ENCODE measurements around the gene HES2. TPM values are rescaled to one million over a fixed set of nuclear protein-coding genes. Genes with fewer than 3 reads are reported as not detected.
"Not testable (repeated sequence)": the region's sequence is repeated elsewhere in the genome, so short reads cannot be mapped to it uniquely, and the experiment has no call there.

The HES2 gene
- polyA plus RNA-seq, 6 donors from 2014 or later: not detected

DNA sequence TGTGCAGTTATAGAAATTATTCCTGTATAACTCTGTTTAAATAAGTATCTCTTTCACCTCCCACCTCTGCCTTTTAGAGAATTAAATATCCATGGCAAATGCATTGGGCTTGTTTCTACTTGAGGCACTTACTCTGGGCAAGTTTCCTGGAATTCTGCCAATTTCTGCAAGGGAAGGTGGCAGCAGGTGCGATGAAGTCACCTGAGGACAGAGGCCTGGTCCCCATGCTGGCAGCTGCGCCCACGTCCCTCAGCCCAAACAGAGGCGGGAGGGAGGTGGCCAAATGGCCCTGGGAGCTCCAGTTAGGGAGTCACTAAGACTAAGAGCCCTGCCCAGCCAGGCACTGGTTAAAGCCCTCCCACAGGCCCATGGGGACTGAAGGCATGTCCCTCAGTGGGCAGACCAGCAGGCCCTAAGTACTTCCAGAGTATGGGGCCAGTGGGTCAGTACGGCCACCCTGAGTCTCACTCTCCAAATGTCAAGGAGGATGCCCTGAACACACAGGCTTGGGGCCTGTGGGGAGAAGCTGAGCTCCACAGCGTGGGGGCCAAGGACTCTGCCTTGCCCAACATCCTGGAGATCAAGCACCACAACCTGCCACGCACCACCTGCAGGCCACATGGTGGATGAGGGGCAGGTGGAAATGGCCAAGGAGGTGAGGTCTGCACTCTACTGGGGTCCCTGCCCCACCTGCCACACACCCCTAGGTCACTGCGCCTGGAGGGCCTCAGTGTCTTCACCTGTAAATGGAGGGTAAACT lies 45.6 kb downstream of the HES2 start:
- no peaks in the 10 kb centered on the region for H3K36me3 Mint-ChIP-seq
- ATAC-seq (ENCODE audit: low read depth in 2 of 2) (no peak), DNase-seq (no peak)
- H3K4me1 Mint-ChIP-seq: no peaks in the 10 kb centered on the region
- no peaks in the 10 kb centered on the region for H3K27me3 Mint-ChIP-seq
- H3K4me3 Mint-ChIP-seq: no peak overlapping the region
- no peaks in the 10 kb centered on the region for H3K9me3 Mint-ChIP-seq
- no peak overlapping the region for H3K27ac Mint-ChIP-seq

- H3K36me3 Mint-ChIP-seq; H3K4me1 Mint-ChIP-seq; H3K4me3 Mint-ChIP-seq; H3K9me3 Mint-ChIP-seq; H3K27ac Mint-ChIP-seq; H3K27me3 Mint-ChIP-seq; DNase-seq; ATAC-seq (ENCODE audit: low read depth in 2 of 2): not testable (repeated sequence)
Measured at GRCh38 chr1:6372236-6372635, 47.5 kb downstream of the HES2 start.

- DNase-seq: no peak
- Mint-ChIP-seq H3K27me3 (no peaks in the 10 kb centered on the region), H3K27ac (no peak overlapping the region), H3K4me3 (no peak overlapping the region), H3K4me1 (no peaks in the 10 kb centered on the region), H3K36me3 (no peaks in the 10 kb centered on the region), H3K9me3 (peaks cover 0 to 2% (median 0%) of the 10 kb centered on the region in 7 donors)
- ATAC-seq (ENCODE audit: low read depth in 2 of 2): no peak
Measured at GRCh38 chr1:6370006-6370405, 49.7 kb downstream of the HES2 start.

DNA sequence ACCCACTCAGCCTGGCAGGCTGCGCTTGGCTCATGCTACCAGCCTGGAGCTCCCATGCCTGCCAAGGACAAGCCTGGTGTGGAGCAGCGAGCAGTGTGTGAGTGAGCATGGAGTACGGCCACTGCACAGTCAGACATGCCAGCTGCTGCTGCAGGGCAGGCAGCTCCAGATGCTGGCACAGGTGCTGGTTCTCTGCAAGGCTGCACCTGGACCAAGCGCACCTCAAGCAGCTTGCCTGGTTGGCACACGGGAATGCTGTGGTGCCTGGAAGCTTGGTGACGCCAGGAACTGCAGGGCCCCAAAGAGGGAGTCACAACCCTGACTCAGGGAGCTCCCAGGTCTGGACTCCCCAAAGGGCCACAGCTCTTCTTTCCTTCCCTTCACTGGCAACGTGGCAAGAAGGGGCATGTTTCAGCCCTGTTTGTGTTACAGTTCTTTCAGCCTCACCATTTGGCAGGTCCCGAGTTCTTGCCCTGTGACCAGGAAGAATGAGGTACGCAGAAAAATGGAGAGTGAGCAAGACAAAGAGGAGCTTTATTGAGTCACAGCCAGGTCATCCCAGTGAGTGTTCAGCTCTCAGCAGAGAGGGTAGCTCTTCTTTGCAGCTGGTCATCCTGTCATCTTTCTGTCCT lies 52.2 kb downstream of the HES2 start:
- Mint-ChIP-seq H3K27ac (peak overlapping the region in 1 of 6 donors; percentile 62), H3K4me1 (peaks cover 4 to 9% (median 7%) of the 10 kb centered on the region in 3 donors), H3K27me3 (no peaks in the 10 kb centered on the region), H3K36me3 (no peaks in the 10 kb centered on the region), H3K4me3 (no peak overlapping the region), H3K9me3 (peaks cover 0 to 2% (median 0%) of the 10 kb centered on the region in 7 donors)
- DNase-seq: no peak
- ATAC-seq (ENCODE audit: low read depth in 2 of 2): no peak

DNA sequence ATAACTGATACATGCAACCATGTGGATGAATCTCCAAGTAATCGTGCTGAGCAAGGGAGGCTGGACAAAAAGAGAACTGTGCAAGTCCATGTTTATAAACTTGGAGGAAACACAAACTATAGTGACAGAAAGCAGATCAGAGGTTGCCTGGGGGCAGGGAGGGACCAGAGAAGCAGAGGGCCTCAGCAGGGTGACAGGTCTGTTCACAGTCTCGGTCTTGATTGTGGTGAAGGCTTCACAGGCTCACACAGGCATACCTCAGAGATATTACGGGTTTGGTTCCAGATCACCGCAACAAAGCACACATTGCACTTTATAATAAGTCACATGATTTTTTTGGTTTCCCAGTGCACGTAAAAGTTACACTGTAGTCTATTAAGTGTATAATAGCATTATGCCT lies 54.7 kb downstream of the HES2 start:
- H3K27ac Mint-ChIP-seq: peak overlapping the region in 1 of 6 donors; percentile 50
- H3K4me3 Mint-ChIP-seq: no peak overlapping the region
- peaks cover 0 to 2% (median 0%) of the 10 kb centered on the region in 7 donors for H3K9me3 Mint-ChIP-seq
- H3K4me1 Mint-ChIP-seq: peaks cover 7 to 16% (median 10%) of the 10 kb centered on the region in 3 donors
- no peaks in the 10 kb centered on the region for H3K36me3 Mint-ChIP-seq
- ATAC-seq (ENCODE audit: low read depth in 2 of 2) (peak in 1 of 2 donors; percentile 25), DNase-seq (no peak)
- no peaks in the 10 kb centered on the region for H3K27me3 Mint-ChIP-seq

DNA sequence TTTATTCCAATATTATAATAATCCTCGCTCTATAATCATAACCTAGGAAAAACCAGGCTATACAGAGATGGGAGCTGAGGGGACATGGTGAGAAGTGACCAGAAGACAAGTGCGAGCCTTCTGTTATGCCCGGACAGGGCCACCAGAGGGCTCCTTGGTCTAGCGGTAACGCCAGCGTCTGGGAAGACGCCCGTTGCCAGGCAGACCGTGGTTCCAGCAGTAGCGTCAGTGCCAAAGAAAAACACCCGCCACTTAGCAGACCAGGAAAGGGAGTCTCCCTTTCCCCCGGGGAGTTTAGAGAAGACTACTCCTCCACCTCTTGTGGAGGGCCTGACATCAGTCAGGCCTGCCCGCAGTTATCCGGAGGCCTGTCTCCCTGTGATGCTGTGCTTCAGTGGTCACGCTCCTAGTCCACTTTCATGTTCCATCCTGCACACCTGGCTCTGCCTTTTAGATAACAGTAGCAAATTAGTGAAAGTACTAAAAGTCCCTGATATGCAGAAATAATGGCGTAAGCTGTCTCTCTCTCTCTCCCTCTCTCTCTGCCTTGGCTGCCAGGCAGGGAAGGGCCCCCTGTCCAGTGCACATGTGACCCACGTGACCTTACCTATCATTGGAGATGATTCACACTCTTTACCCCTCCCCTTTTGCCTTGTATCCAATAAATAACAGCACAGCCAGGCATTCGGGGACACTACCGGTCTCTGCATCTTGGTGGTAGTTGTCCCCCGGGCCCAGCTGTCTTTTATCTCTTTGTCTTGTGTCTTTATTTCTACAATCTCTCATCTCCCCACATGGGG lies 56.4 kb downstream of the HES2 start:
- not testable (repeated sequence) for H3K9me3 Mint-ChIP-seq; H3K27me3 Mint-ChIP-seq; ATAC-seq (ENCODE audit: low read depth in 2 of 2); H3K36me3 Mint-ChIP-seq
- Mint-ChIP-seq H3K27ac (peak overlapping the region in 5 of 6 donors; percentile 6 to 88 (median 50)), H3K4me3 (peak overlapping the region in 2 of 8 donors; percentile 9 to 29), H3K4me1 (peaks cover 13 to 31% (median 26%) of the 10 kb centered on the region in 3 donors)
- peak; percentile 26 for DNase-seq

Other genes with a start within 250 kb of the HES2 start
- gene CHD5, start 239.6 kb downstream of the HES2 start, polyA plus RNA-seq (ENCODE audit: low read depth in 6 of 6): not detected
- 100 to 1,000 TPM; 148 to 237 (median 187) TPM for gene RPL22, start 220.3 kb downstream of the HES2 start, polyA plus RNA-seq (ENCODE audit: low read depth in 6 of 6)
- gene RNF207, start 213.8 kb downstream of the HES2 start, polyA plus RNA-seq (ENCODE audit: low read depth in 6 of 6): under 1 TPM in 4 of 6 donors, not detected in 2; 0.12 to 0.61 (median 0.26) TPM
- 10 to 100 TPM in 4 of 6 donors, 1 to 10 TPM in 2; 5.4 to 16.2 (median 11.6) TPM for gene ICMT, start 184.0 kb downstream of the HES2 start, polyA plus RNA-seq (ENCODE audit: low read depth in 6 of 6)
- not detected for gene HES3, start 175.7 kb downstream of the HES2 start, polyA plus RNA-seq (ENCODE audit: low read depth in 6 of 6)
- not detected for gene GPR153, start 158.8 kb downstream of the HES2 start, polyA plus RNA-seq (ENCODE audit: low read depth in 6 of 6)
- 1 to 10 TPM; 1.8 to 3.7 (median 2.9) TPM for gene ACOT7, start 26.2 kb downstream of the HES2 start, polyA plus RNA-seq (ENCODE audit: low read depth in 6 of 6)
- gene ESPN, start 4.9 kb upstream of the HES2 start, polyA plus RNA-seq (ENCODE audit: low read depth in 6 of 6): not detected
- under 1 TPM in 2 of 6 donors, not detected in 4; 0.28 to 0.68 TPM for gene TNFRSF25, start 46.3 kb upstream of the HES2 start, polyA plus RNA-seq (ENCODE audit: low read depth in 6 of 6)
- gene PLEKHG5, start 71.7 kb upstream of the HES2 start, polyA plus RNA-seq (ENCODE audit: low read depth in 6 of 6): not detected
- gene NOL9, start 134.6 kb upstream of the HES2 start, polyA plus RNA-seq (ENCODE audit: low read depth in 6 of 6): 10 to 100 TPM in 5 of 6 donors, 1 to 10 TPM in 1; 4.1 to 22.3 (median 18.4) TPM
- gene TAS1R1, start 135.4 kb upstream of the HES2 start, polyA plus RNA-seq (ENCODE audit: low read depth in 6 of 6): under 1 TPM in 2 of 6 donors, not detected in 4; 0.16 to 0.22 TPM
- gene ZBTB48, start 160.1 kb upstream of the HES2 start, polyA plus RNA-seq (ENCODE audit: low read depth in 6 of 6): 10 to 100 TPM; 13.3 to 30.2 (median 24.4) TPM
- gene KLHL21, start 182.9 kb upstream of the HES2 start, polyA plus RNA-seq (ENCODE audit: low read depth in 6 of 6): 10 to 100 TPM in 4 of 6 donors, 1 to 10 TPM in 2; 9.7 to 17.9 (median 10.5) TPM
- 1 to 10 TPM; 2.7 to 6.0 (median 4.2) TPM for gene PHF13, start 193.8 kb upstream of the HES2 start, polyA plus RNA-seq (ENCODE audit: low read depth in 6 of 6)
- 10 to 100 TPM; 10.4 to 26.9 (median 21.7) TPM for gene THAP3, start 204.9 kb upstream of the HES2 start, polyA plus RNA-seq (ENCODE audit: low read depth in 6 of 6)